AG09309 (cell line): ENCODE results near the gene COG7.
"Not testable (repeated sequence)": the region's sequence is repeated elsewhere in the genome, so short reads cannot be mapped to it uniquely, and the experiment has no call there.

ENCODE experiments used
- DNase-seq: peaks from one replicate; pipeline ENCODE4 v3.0.0-alpha.2; 2010; ENCODE audit warnings: low read depth
- H3K4me3 ChIP-seq: 2 replicates; pipeline ENCODE4 v1.5.1; 2011; ENCODE audit warnings: mild to moderate bottlenecking, low read depth, low read length, moderate library complexity; ENCODE audit not compliant: control insufficient read depth
- TF ChIP-seq, protein P1 (sequence below): IDR thresholded peaks from 2 replicates; pipeline ENCODE4 v1.5.1; 2011; ENCODE audit warnings: mild to moderate bottlenecking, low read depth, low read length, inconsistent platforms; ENCODE audit not compliant: insufficient read depth, control insufficient read depth; ENCODE audit errors: missing control alignments

COG7 gene

DNA sequence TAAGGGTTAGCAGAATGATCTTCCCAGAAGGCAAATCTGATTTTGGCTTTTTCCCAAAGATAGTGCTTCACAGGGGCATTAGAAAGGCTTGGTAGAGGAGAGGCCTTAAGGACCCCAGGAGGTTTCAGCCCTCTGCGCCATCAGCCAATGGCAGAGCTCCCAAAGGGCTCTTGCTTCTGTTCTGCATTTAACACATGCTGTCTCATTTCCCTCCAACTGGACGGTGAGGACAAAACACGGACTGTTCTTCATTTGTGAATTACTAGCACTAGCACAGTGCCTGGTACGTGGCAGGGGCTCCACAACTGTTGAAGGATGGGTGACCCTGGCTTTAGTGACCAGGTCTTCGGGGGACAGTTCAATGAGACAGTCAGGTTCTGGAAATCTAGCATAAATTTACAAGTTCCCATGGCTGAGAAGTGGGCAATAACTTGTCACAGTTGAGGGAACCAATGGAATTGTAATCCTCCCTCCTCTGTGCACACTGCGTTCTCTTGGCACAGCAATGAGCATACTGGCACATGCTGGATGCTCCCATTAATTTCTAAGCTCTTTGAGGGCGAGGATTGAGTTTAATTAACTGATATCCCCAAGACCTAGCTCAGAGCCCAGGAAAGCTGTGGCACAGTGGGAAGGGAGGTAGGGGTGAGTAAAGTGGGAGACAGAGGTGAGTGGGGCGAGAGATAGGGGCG lies 45.4 kb downstream of the COG7 start:
- DNase-seq, result no peak
- TF ChIP-seq, protein P1, sequence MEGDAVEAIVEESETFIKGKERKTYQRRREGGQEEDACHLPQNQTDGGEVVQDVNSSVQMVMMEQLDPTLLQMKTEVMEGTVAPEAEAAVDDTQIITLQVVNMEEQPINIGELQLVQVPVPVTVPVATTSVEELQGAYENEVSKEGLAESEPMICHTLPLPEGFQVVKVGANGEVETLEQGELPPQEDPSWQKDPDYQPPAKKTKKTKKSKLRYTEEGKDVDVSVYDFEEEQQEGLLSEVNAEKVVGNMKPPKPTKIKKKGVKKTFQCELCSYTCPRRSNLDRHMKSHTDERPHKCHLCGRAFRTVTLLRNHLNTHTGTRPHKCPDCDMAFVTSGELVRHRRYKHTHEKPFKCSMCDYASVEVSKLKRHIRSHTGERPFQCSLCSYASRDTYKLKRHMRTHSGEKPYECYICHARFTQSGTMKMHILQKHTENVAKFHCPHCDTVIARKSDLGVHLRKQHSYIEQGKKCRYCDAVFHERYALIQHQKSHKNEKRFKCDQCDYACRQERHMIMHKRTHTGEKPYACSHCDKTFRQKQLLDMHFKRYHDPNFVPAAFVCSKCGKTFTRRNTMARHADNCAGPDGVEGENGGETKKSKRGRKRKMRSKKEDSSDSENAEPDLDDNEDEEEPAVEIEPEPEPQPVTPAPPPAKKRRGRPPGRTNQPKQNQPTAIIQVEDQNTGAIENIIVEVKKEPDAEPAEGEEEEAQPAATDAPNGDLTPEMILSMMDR, result no peak
- no peak overlapping the region for H3K4me3 ChIP-seq

DNA sequence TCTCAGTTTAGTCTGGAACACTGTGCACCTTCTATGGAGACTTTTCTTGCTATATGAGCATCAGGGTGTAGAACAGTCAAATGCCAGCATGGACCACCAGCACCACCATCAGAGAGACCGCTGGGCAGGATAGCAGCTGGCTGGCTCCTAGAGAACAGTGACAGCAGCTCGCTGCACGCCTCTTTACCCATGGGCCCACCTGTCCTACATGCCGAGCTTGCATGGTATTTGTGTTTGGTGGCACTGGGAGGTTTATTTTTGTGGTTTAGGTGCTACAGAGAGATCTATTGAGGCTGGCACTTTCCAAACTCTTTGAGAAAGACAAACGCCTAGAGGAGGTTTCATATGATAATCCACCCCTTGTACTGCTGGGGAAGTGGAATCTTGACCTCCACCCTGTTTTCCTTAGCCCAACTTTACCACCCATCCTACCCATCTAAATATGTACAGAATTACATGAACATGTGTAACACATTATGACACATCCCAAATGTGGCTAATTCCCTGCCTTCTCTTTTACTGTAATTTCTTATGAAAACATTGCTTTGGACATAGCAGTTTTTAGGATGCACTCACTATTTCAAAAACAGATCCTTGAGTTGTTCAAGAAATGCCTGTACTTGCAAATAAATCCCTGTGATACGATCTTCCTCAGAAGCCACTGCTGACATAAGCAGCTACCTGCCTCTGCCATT lies 46.3 kb downstream of the COG7 start:
- H3K4me3 ChIP-seq, result no peak overlapping the region
- TF ChIP-seq, protein P1, result no peak
- no peak for DNase-seq

DNA sequence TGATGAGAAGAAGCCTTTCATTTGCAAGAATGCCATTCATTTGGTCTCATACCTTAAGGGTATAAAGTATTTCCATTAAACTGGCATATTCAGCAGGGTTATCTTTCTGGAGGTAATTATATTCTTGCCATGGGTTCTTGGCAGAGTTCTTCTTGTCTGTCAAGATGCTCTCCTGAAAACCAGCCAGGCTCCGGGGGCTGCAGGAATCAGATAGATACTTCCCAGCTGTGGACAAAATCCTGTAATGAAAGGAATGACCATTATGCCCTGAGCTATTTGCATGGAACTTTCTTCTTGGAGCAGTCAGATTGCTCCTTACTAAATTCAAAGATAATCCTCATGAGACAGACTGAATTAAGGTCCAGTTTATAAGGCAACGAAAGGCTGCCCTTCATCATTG lies 47.0 kb downstream of the COG7 start:
- H3K4me3 ChIP-seq, result no peak overlapping the region
- no peak for DNase-seq
- TF ChIP-seq, protein P1, result no peak

GRCh38 chr16:23403547-23403946 lies 49.4 kb downstream of the COG7 start:
- H3K4me3 ChIP-seq, result no peak overlapping the region
- no peak for DNase-seq
- TF ChIP-seq, protein P1, result no peak

- TF ChIP-seq, protein P1, result no peak
- no peak for DNase-seq
- no peak overlapping the region for H3K4me3 ChIP-seq
Observed at GRCh38 chr16:23402100-23402499, 50.9 kb downstream of the COG7 start.

- no peak overlapping the region for H3K4me3 ChIP-seq
- no peak for DNase-seq
- TF ChIP-seq, protein P1, result no peak
Observed at GRCh38 chr16:23401139-23401538, 51.9 kb downstream of the COG7 start.

DNA sequence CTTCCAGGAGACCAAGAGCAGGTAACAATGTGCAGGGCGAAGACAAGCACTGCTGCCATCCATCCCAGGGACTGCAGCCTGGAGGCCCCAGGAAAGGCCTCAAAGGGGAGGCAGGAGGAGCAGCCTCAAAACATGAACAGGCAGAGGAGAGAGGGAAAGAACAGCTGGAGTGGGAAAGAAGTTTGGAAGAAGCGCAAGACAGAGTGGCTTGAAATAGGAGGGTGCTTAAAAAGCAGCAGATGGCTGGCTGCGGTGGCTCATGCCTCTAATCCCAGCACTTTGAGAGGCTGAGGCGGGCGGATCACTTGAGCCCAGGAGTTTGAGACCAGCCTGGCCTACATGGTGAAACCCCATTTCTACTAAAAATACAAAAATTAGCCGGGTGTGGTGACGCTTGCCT lies 52.5 kb downstream of the COG7 start:
- not testable (repeated sequence) for DNase-seq, H3K4me3 ChIP-seq
